Measurements from ENCODE around the gene MYO5B. TPM values are rescaled to one million over a fixed set of nuclear protein-coding genes. Genes with fewer than 3 reads are reported as not detected.

The MYO5B gene
- total RNA-seq, 1 experiment from 2014 or later: 0.97 TPM

- no peaks in the 10 kb centered on the region for H3K79me2 ChIP-seq (ENCODE audit: low read length)
- no peaks in the 10 kb centered on the region for H3K9me3 ChIP-seq (ENCODE audit: low read length)
- H4K20me1 ChIP-seq (ENCODE audit: insufficient read depth, low read depth, low read length): no peaks in the 10 kb centered on the region
- no peaks in the 10 kb centered on the region for H3K9me2 ChIP-seq (replicated peaks; ENCODE audit: insufficient read depth, low read length)
- no peak overlapping the region for H3K27ac ChIP-seq (ENCODE audit: low read length)
- no peak overlapping the region for H3K9ac ChIP-seq (ENCODE audit: low read length)
- no peak overlapping the region for H3K4me3 ChIP-seq (ENCODE audit: low read length)
- no peak for DNase-seq
- H3K27me3 ChIP-seq (ENCODE audit: low read length): no peaks in the 10 kb centered on the region
- no peak overlapping the region for H3K4me2 ChIP-seq (ENCODE audit: low read depth, low read length, poor library complexity, severe bottlenecking)
- H2AFZ ChIP-seq (ENCODE audit: low read length): no peak overlapping the region
- no peaks in the 10 kb centered on the region for H3K36me3 ChIP-seq (ENCODE audit: insufficient read depth, low read length)
- no peaks in the 10 kb centered on the region for H3K4me1 ChIP-seq (ENCODE audit: low read length)
Observed at GRCh38 chr18:50192995-50193795, 1.8 kb downstream of the MYO5B start.

DNA sequence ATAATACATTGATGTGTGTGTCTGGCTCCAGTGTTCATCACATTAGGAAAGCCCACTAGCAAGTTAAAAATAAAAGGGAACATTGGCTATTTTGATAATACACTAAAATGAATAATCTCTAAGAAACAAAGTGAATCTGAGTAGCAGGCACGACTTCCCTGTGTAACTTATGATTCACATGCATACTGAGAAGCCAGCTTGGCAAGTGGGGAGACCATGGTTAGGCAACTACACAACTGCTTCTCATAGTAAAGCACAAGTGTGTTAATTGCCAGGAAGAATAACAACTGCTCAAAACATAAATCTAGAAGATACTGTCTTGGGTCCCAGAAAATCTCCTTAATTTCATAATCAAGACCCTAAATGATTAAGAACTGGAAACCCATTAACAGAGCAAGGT is 4.0 kb downstream of the MYO5B start:
- Histone ChIP-seq H3K4me1 (ENCODE audit: low read length) (no peaks in the 10 kb centered on the region), H3K9me2 (replicated peaks; ENCODE audit: insufficient read depth, low read length) (no peaks in the 10 kb centered on the region), H3K9me3 (ENCODE audit: low read length) (no peaks in the 10 kb centered on the region), H3K4me2 (ENCODE audit: low read depth, low read length, poor library complexity, severe bottlenecking) (no peak overlapping the region), H4K20me1 (ENCODE audit: insufficient read depth, low read depth, low read length) (no peaks in the 10 kb centered on the region), H3K27ac (ENCODE audit: low read length) (no peak overlapping the region), H3K27me3 (ENCODE audit: low read length) (no peaks in the 10 kb centered on the region), H2AFZ (ENCODE audit: low read length) (no peak overlapping the region), H3K36me3 (ENCODE audit: insufficient read depth, low read length) (no peaks in the 10 kb centered on the region), H3K79me2 (ENCODE audit: low read length) (no peaks in the 10 kb centered on the region), H3K9ac (ENCODE audit: low read length) (no peak overlapping the region), H3K4me3 (ENCODE audit: low read length) (no peak overlapping the region)
- no peak for DNase-seq

DNA sequence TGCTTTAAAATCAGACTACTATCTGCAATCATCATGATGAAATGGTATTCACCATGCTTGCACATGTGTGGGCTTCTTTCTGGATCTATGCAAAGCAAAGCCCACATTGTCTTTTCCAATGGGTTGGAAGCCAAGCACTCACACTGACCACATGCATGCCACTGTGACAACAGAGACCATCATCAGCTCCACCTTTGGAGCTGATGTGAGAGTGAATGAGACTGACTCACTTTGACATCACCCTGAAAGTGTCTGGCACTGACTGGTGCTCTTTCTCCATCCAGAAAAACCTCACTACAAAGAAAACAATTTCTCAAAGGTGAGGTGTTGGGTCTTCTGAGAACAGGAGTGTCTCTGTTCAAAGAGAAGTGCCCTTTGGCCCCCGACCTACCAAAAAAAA is 4.7 kb downstream of the MYO5B start:
- no peak for DNase-seq
- H3K9ac ChIP-seq (ENCODE audit: low read length): no peak overlapping the region
- no peak overlapping the region for H3K4me2 ChIP-seq (ENCODE audit: low read depth, low read length, poor library complexity, severe bottlenecking)
- no peak overlapping the region for H3K27ac ChIP-seq (ENCODE audit: low read length)
- no peak overlapping the region for H2AFZ ChIP-seq (ENCODE audit: low read length)
- no peak overlapping the region for H3K4me3 ChIP-seq (ENCODE audit: low read length)
- H3K36me3 ChIP-seq (ENCODE audit: insufficient read depth, low read length): no peaks in the 10 kb centered on the region
- H3K9me3 ChIP-seq (ENCODE audit: low read length): no peaks in the 10 kb centered on the region
- H3K27me3 ChIP-seq (ENCODE audit: low read length): no peaks in the 10 kb centered on the region
- H3K4me1 ChIP-seq (ENCODE audit: low read length): no peaks in the 10 kb centered on the region
- no peaks in the 10 kb centered on the region for H3K79me2 ChIP-seq (ENCODE audit: low read length)
- no peaks in the 10 kb centered on the region for H3K9me2 ChIP-seq (replicated peaks; ENCODE audit: insufficient read depth, low read length)
- H4K20me1 ChIP-seq (ENCODE audit: insufficient read depth, low read depth, low read length): no peaks in the 10 kb centered on the region

- Histone ChIP-seq H3K27ac (ENCODE audit: low read length) (no peak overlapping the region), H4K20me1 (ENCODE audit: insufficient read depth, low read depth, low read length) (no peaks in the 10 kb centered on the region), H2AFZ (ENCODE audit: low read length) (no peak overlapping the region), H3K36me3 (ENCODE audit: insufficient read depth, low read length) (no peaks in the 10 kb centered on the region), H3K4me2 (ENCODE audit: low read depth, low read length, poor library complexity, severe bottlenecking) (no peak overlapping the region), H3K79me2 (ENCODE audit: low read length) (no peaks in the 10 kb centered on the region), H3K4me1 (ENCODE audit: low read length) (no peaks in the 10 kb centered on the region), H3K9me2 (replicated peaks; ENCODE audit: insufficient read depth, low read length) (no peaks in the 10 kb centered on the region), H3K4me3 (ENCODE audit: low read length) (no peak overlapping the region), H3K9ac (ENCODE audit: low read length) (no peak overlapping the region), H3K27me3 (ENCODE audit: low read length) (no peaks in the 10 kb centered on the region), H3K9me3 (ENCODE audit: low read length) (no peaks in the 10 kb centered on the region)
- no peak for DNase-seq
Observed at GRCh38 chr18:50189160-50189559, 5.8 kb downstream of the MYO5B start.

- no peaks in the 10 kb centered on the region for H3K79me2 ChIP-seq (ENCODE audit: low read length)
- no peak overlapping the region for H3K9ac ChIP-seq (ENCODE audit: low read length)
- DNase-seq: no peak
- no peak overlapping the region for H3K27ac ChIP-seq (ENCODE audit: low read length)
- H3K4me2 ChIP-seq (ENCODE audit: low read depth, low read length, poor library complexity, severe bottlenecking): no peak overlapping the region
- no peaks in the 10 kb centered on the region for H3K9me2 ChIP-seq (replicated peaks; ENCODE audit: insufficient read depth, low read length)
- H4K20me1 ChIP-seq (ENCODE audit: insufficient read depth, low read depth, low read length): no peaks in the 10 kb centered on the region
- no peaks in the 10 kb centered on the region for H3K9me3 ChIP-seq (ENCODE audit: low read length)
- H2AFZ ChIP-seq (ENCODE audit: low read length): no peak overlapping the region
- H3K4me1 ChIP-seq (ENCODE audit: low read length): no peaks in the 10 kb centered on the region
- no peaks in the 10 kb centered on the region for H3K27me3 ChIP-seq (ENCODE audit: low read length)
- no peak overlapping the region for H3K4me3 ChIP-seq (ENCODE audit: low read length)
- no peaks in the 10 kb centered on the region for H3K36me3 ChIP-seq (ENCODE audit: insufficient read depth, low read length)
Observed at GRCh38 chr18:50188652-50189051, 6.3 kb downstream of the MYO5B start.

- no peak overlapping the region for H3K27ac ChIP-seq (ENCODE audit: low read length)
- H3K4me3 ChIP-seq (ENCODE audit: low read length): no peak overlapping the region
- H3K27me3 ChIP-seq (ENCODE audit: low read length): no peaks in the 10 kb centered on the region
- H3K9me2 ChIP-seq (replicated peaks; ENCODE audit: insufficient read depth, low read length): no peaks in the 10 kb centered on the region
- no peak overlapping the region for H3K4me2 ChIP-seq (ENCODE audit: low read depth, low read length, poor library complexity, severe bottlenecking)
- H3K9ac ChIP-seq (ENCODE audit: low read length): no peak overlapping the region
- peak; percentile 49 for DNase-seq
- no peaks in the 10 kb centered on the region for H4K20me1 ChIP-seq (ENCODE audit: insufficient read depth, low read depth, low read length)
- no peaks in the 10 kb centered on the region for H3K9me3 ChIP-seq (ENCODE audit: low read length)
- H3K79me2 ChIP-seq (ENCODE audit: low read length): no peaks in the 10 kb centered on the region
- no peak overlapping the region for H2AFZ ChIP-seq (ENCODE audit: low read length)
- no peaks in the 10 kb centered on the region for H3K4me1 ChIP-seq (ENCODE audit: low read length)
- H3K36me3 ChIP-seq (ENCODE audit: insufficient read depth, low read length): no peaks in the 10 kb centered on the region
Observed at GRCh38 chr18:50187659-50188058, 7.3 kb downstream of the MYO5B start.

- H3K4me2 ChIP-seq (ENCODE audit: low read depth, low read length, poor library complexity, severe bottlenecking): no peak overlapping the region
- no peaks in the 10 kb centered on the region for H3K27me3 ChIP-seq (ENCODE audit: low read length)
- H3K79me2 ChIP-seq (ENCODE audit: low read length): no peaks in the 10 kb centered on the region
- no peaks in the 10 kb centered on the region for H3K4me1 ChIP-seq (ENCODE audit: low read length)
- H2AFZ ChIP-seq (ENCODE audit: low read length): no peak overlapping the region
- no peak overlapping the region for H3K27ac ChIP-seq (ENCODE audit: low read length)
- no peaks in the 10 kb centered on the region for H3K9me3 ChIP-seq (ENCODE audit: low read length)
- H3K4me3 ChIP-seq (ENCODE audit: low read length): no peak overlapping the region
- H3K9me2 ChIP-seq (replicated peaks; ENCODE audit: insufficient read depth, low read length): no peaks in the 10 kb centered on the region
- H3K36me3 ChIP-seq (ENCODE audit: insufficient read depth, low read length): no peaks in the 10 kb centered on the region
- DNase-seq: no peak
- H4K20me1 ChIP-seq (ENCODE audit: insufficient read depth, low read depth, low read length): no peaks in the 10 kb centered on the region
- no peak overlapping the region for H3K9ac ChIP-seq (ENCODE audit: low read length)
Observed at GRCh38 chr18:50186385-50186784, 8.6 kb downstream of the MYO5B start.

GRCh38 chr18:50183556-50183955 is 11.4 kb downstream of the MYO5B start:
- Histone ChIP-seq H3K27ac (ENCODE audit: low read length) (no peak overlapping the region), H2AFZ (ENCODE audit: low read length) (no peak overlapping the region), H3K79me2 (ENCODE audit: low read length) (no peaks in the 10 kb centered on the region), H3K4me1 (ENCODE audit: low read length) (no peaks in the 10 kb centered on the region), H3K4me3 (ENCODE audit: low read length) (no peak overlapping the region), H3K27me3 (ENCODE audit: low read length) (no peaks in the 10 kb centered on the region), H3K4me2 (ENCODE audit: low read depth, low read length, poor library complexity, severe bottlenecking) (no peak overlapping the region), H4K20me1 (ENCODE audit: insufficient read depth, low read depth, low read length) (no peaks in the 10 kb centered on the region), H3K9ac (ENCODE audit: low read length) (no peak overlapping the region), H3K36me3 (ENCODE audit: insufficient read depth, low read length) (no peaks in the 10 kb centered on the region), H3K9me2 (replicated peaks; ENCODE audit: insufficient read depth, low read length) (no peaks in the 10 kb centered on the region), H3K9me3 (ENCODE audit: low read length) (no peaks in the 10 kb centered on the region)
- peak; percentile 44 for DNase-seq
